Heart left ventricle (tissue), 16 donors: Measurements from ENCODE around the gene HMCN2. TPM values are rescaled to one million over a fixed set of nuclear protein-coding genes. Genes with fewer than 3 reads are reported as not detected.
A peak's percentile ranks its signal among the peaks of the same experiment; 100 is the strongest.

Experiments used
- ATAC-seq, 4 donors: fragments of 200-7000 bp; cut with Tn5 transposase; one replicate each; pipeline ENCODE4 v1.9.1; 2020 to 2022; ENCODE audit warnings: moderate library complexity in 4 of 4, mild to moderate bottlenecking in 3 of 4, moderate number of reproducible peaks in 1 of 4
- DNase-seq, 5 donors: peaks; one replicate each; pipeline ENCODE4 v3.0.0-alpha.2; 2020
- H3K27ac ChIP-seq, 12 donors: fragments of 200-600 bp; sonication (generic) in 4 of 12; one replicate each; pipeline versions ENCODE4 v1.5.0 to v1.8.0; 2016 to 2022; ENCODE audit warnings: mild to moderate bottlenecking in 2 of 12
- H3K27me3 ChIP-seq, 9 donors: fragments of 200-600 bp; sonication (generic) in 2 of 9; one replicate each; pipeline versions ENCODE4 v1.5.1 to v1.8.0; 2016 to 2022; ENCODE audit warnings: mild to moderate bottlenecking in 3 of 9
- H3K36me3 ChIP-seq, 9 donors: fragments of 200-600 bp; sonication (generic) in 2 of 9; one replicate each; pipeline versions ENCODE4 v1.5.0 to v1.8.0; 2018 to 2022; ENCODE audit warnings: mild to moderate bottlenecking in 2 of 9
- H3K4me1 ChIP-seq, 12 donors: fragments of 200-600 bp; sonication (generic) in 4 of 12; one replicate each; pipeline versions ENCODE4 v1.5.0 to v1.8.0; 2016 to 2022; ENCODE audit warnings: mild to moderate bottlenecking in 3 of 12
- H3K4me3 ChIP-seq, 12 donors: fragments of 200-600 bp; sonication (generic) in 4 of 12; one replicate each; pipeline versions ENCODE4 v1.5.0 to v1.8.0; 2017 to 2022; ENCODE audit warnings: mild to moderate bottlenecking in 9 of 12, moderate library complexity in 4 of 12
- H3K9me3 ChIP-seq, 12 donors: fragments of 200-600 bp; sonication (generic) in 4 of 12; one replicate each; pipeline versions ENCODE4 v1.5.0 to v1.8.0; 2016 to 2022; ENCODE audit warnings: mild to moderate bottlenecking in 1 of 12
- POLR2A ChIP-seq, 2 donors: fragments of 450-650 bp; IDR thresholded peaks; one replicate each; pipeline ENCODE4 v1.6.1; 2017; ENCODE audit warnings: antibody characterized with exemption in 2 of 2, mild to moderate bottlenecking in 2 of 2, moderate library complexity in 2 of 2
- WGBS, 4 donors: extraction: QIAGEN DNeasy Blood & Tissue Kit in 2 of 4; methylation state at CpG; one replicate each; pipeline versions ENCODE4 v1.1.5 to v1.1.7; 2013 to 2018; 5-methylcytosine and 5-hydroxymethylcytosine counted together
- intact Hi-C, 10 donors: fragments of 100-400 bp; cut with DNase I; formaldehyde crosslinking; loops; one replicate each; pipeline versions ENCODE4 v1.11.1 to v1.14.2; 2022
- polyA plus RNA-seq, 2 donors: library from polyadenylated mRNA; stranded (reverse); fragments of 200-250 nt; gene quantifications; one replicate each; pipeline ENCODE4 v1.2.3, GENCODE V29; 2013
- total RNA-seq, 9 donors: library from RNA; depleted of rRNA in 2 of 9; stranded (reverse); fragments of >200 nt in 2 of 9; fragmentation: NEBNext Ultra II Directional in 3 of 9; extraction: Animal tissue kit (Norgen Biotek cat#: 25700) in 3 of 9; gene quantifications; one replicate each; pipeline versions ENCODE4 v1.1.0 to v1.2.4, GENCODE V29; 2016 to 2023
- TF ChIP-seq, protein P1 (sequence below), 12 donors: fragments of 200-600 bp; sonication (generic) in 4 of 12; IDR thresholded peaks; one replicate each; pipeline versions ENCODE4 v1.5.0 to v1.8.0; 2018 to 2022; ENCODE audit warnings: antibody characterized with exemption in 12 of 12, mild to moderate bottlenecking in 5 of 12
- donor health status: ischemic (EF 13 %, LVEDD 7.1; RV severe dilation, severe dysfunction).
- donor health status: healthy with polysubstance abuse.
- donor health status: DM: no; HTN: yes; CAD: no.
- donor health status: DM: no; HTN: no; CAD: no.
- donor health status: ischemic (EF 25% LVEDD 6.9; RV normal size, moderate dysfunction).
- donor health status: ischemic (EF 25% LVEDD 5.7; RV mildly dilated, moderate dysfunction).
- donor health status: healthy.
- donor health status: DM: yes; HTN: yes; CAD: no.
- donor health status: ischemic (EF 35%, LVEDD 5.7; RV mildly dilated, moderate dysfunction).
- donor health status: nonischemic (EF 11% LVEDD 7.7; RV severe dilation, severe dysfunction).
- donor health status: DM: yes; HTN: yes; CAD: no.
- donor health status: PGD.
- donor health status: ischemic (EF 29% LVEDD 5.4; RV normal size, mild dysfunction).
- donor health status: nonischemic (EF 23%, LVEDD 6.1; RV moderate dilation, normal function).

Gene HMCN2
- total and polyA plus RNA-seq, 11 donors: 2.3 to 10.4 (median 4.3) TPM

DNA sequence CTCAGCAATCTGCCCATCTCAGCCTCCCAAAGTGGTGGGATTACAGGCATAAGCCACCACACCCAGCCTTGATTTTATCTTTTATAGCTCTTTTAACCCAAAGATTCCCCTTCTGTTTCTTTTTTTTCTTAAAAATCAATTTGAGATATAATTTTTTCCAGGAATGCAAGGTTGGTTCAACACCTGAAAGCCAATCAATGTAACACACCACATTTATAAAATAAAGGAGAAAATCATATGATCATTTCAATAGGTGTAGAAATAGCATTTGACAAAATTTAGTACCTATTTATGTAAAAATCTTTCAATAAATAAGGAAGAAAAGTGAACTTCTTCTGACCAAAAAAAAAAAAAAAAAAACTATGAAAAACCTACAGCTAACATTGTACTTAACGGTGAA lies 175.5 kb downstream of the HMCN2 start:
- Histone ChIP-seq H3K4me3 (no peak overlapping the region), H3K9me3 (peaks cover 0 to 22% (median 12%) of the 10 kb centered on the region in 12 donors), H3K27ac (no peak overlapping the region), H3K27me3 (peaks cover 0 to 22% (median 0%) of the 10 kb centered on the region in 9 donors), H3K4me1 (peaks cover 0 to 18% (median 11%) of the 10 kb centered on the region in 12 donors), H3K36me3 (no peaks in the 10 kb centered on the region)
- WGBS, 4 donors: 89 to 100% (median 96%) methylated on average over 1 of the region's 1 CpG
- no peak for DNase-seq
- intact Hi-C loops: no loop called here
- TF ChIP-seq POLR2A (IDR thresholded peaks at IDR 0.05): no peak
- TF ChIP-seq, protein P1, sequence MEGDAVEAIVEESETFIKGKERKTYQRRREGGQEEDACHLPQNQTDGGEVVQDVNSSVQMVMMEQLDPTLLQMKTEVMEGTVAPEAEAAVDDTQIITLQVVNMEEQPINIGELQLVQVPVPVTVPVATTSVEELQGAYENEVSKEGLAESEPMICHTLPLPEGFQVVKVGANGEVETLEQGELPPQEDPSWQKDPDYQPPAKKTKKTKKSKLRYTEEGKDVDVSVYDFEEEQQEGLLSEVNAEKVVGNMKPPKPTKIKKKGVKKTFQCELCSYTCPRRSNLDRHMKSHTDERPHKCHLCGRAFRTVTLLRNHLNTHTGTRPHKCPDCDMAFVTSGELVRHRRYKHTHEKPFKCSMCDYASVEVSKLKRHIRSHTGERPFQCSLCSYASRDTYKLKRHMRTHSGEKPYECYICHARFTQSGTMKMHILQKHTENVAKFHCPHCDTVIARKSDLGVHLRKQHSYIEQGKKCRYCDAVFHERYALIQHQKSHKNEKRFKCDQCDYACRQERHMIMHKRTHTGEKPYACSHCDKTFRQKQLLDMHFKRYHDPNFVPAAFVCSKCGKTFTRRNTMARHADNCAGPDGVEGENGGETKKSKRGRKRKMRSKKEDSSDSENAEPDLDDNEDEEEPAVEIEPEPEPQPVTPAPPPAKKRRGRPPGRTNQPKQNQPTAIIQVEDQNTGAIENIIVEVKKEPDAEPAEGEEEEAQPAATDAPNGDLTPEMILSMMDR (IDR thresholded peaks at IDR 0.05): no peak
- ATAC-seq: no peak

DNA sequence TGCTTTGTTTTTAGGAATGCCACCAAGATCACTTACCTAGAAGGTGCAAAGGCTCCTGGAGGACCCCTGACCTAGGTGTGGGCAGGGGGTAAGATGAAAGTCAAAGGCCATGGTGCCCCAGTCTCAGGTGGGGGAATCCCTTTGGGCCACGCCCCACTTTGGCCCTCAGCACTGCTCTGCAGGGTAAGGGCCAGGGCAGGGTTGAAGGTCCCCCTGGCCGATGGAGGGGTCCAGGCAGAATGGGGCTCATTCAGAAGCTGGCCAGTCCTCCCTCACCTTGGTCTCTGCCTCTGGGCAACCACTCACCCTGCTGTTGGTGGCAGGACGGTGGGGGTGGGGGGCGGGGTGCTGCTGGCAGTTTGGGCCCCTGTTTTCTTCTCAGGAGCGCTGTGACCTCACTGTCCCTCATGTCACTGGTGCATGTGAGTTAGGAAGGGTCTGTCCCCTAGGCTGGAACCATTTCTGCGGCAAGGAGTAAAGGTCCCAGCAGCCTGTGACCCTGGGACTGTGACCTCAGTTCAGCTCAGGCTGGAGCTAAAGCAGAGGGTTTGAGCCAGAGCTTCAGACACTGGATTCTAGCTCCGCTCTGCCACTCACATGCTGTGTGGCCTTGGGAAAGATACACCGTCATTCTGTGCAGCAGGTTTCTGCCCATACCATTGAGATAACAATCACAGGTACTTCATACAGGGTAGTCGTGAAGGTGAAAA lies 177.3 kb downstream of the HMCN2 start:
- ATAC-seq (no peak), DNase-seq (peak in 1 of 5 donors; percentile 18)
- H3K36me3 ChIP-seq: no peaks in the 10 kb centered on the region
- peaks cover 0 to 22% (median 0%) of the 10 kb centered on the region in 9 donors for H3K27me3 ChIP-seq
- H3K9me3 ChIP-seq: peaks cover 0 to 22% (median 12%) of the 10 kb centered on the region in 12 donors
- no peak overlapping the region for H3K4me3 ChIP-seq
- WGBS, 4 donors: 89 to 100% (median 93%) methylated on average over 5 to 9 of the region's 9 CpGs
- no peak for TF ChIP-seq POLR2A (IDR thresholded peaks at IDR 0.05)
- peaks cover 5 to 36% (median 29%) of the 10 kb centered on the region in 12 donors for H3K4me1 ChIP-seq
- no peak overlapping the region for H3K27ac ChIP-seq
- intact Hi-C loops: no loop called here

DNA sequence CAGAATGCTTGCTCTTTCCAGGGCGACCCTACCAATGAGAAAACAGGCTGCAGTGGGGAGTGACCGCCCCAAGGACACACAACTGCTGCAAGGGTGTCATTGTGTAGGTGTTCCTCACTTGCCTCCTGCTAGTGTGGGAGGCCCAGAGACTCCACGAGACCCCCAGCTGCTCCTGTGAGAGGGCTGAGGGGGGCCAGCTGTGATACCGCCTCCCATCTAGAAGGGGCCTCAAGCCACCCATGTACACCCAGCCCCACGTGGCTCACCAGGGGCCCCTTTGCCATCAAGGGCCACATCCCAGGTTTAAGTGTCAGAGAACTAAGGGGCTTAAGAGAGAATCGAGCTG lies 177.9 kb downstream of the HMCN2 start:
- Histone ChIP-seq H3K36me3 (no peaks in the 10 kb centered on the region), H3K4me1 (peaks cover 5 to 42% (median 31%) of the 10 kb centered on the region in 12 donors), H3K27ac (no peak overlapping the region), H3K9me3 (peaks cover 0 to 22% (median 12%) of the 10 kb centered on the region in 12 donors), H3K4me3 (no peak overlapping the region), H3K27me3 (peaks cover 0 to 22% (median 0%) of the 10 kb centered on the region in 9 donors)
- TF ChIP-seq POLR2A (IDR thresholded peaks at IDR 0.05): no peak
- TF ChIP-seq, protein P1 (IDR thresholded peaks at IDR 0.05): no peak
- DNase-seq: no peak
- intact Hi-C loops: no loop called here
- 86 to 87% (median 87%) methylated on average over 6 of the region's 6 CpGs for WGBS, 4 donors
- ATAC-seq: no peak

DNA sequence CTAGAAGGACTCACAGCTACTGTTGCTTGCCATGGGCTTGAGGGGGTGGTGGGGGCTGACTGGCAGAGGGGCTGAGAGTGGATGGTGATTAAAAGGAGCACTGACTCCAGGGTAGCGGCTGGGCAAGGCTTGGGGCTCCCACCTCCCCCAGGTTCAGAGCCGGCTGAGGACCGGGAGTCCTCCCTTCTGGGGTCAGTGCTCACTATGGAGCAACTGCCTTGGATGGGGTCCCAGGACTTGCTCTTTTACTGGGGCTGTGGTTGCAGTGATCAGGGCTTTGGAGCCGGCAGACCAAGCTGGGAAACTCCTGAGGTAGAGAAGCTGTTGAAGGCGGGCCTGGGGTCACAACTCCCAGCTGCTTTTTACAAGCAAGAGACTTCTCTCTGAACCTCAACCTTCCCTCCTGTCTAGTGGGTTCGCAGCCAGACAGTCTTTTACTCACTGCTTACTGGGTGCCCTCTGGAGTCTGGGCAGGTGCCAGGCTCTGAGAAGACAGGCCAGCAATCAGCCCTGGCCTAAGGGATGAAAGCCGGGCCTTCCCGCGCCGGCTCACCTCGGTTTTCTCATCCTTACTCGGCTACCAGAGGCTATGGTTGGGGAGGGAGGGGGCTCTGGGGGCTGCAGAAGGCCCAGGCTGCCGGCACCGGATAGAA lies 178.4 kb downstream of the HMCN2 start:
- Histone ChIP-seq H3K36me3 (no peaks in the 10 kb centered on the region), H3K9me3 (peaks cover 0 to 22% (median 12%) of the 10 kb centered on the region in 12 donors), H3K4me1 (peaks cover 5 to 47% (median 34%) of the 10 kb centered on the region in 12 donors), H3K4me3 (peak overlapping the region in 10 of 12 donors; percentile 61 to 82 (median 74)), H3K27ac (peak overlapping the region in 11 of 12 donors; percentile 83 to 96 (median 91)), H3K27me3 (peaks cover 0 to 22% (median 0%) of the 10 kb centered on the region in 9 donors)
- TF ChIP-seq, protein P1 (IDR thresholded peaks at IDR 0.05): no peak
- TF ChIP-seq POLR2A (IDR thresholded peaks at IDR 0.05): no peak
- intact Hi-C loops: loop anchor here in 1 of 10 donors (2.0 kb wide), 1 partner anchor 17 kb away; no protein-coding TSS in a partner anchor
- ATAC-seq (no peak), DNase-seq (peak in 1 of 5 donors; percentile 51)
- 49 to 62% (median 55%) methylated on average over 12 to 14 of the region's 14 CpGs for WGBS, 4 donors
